ENCODE results near the gene TRIM33.
"Not testable (repeated sequence)": the region's sequence is repeated elsewhere in the genome, so short reads cannot be mapped to it uniquely, and the experiment has no call there.

TRIM33 gene

DNA sequence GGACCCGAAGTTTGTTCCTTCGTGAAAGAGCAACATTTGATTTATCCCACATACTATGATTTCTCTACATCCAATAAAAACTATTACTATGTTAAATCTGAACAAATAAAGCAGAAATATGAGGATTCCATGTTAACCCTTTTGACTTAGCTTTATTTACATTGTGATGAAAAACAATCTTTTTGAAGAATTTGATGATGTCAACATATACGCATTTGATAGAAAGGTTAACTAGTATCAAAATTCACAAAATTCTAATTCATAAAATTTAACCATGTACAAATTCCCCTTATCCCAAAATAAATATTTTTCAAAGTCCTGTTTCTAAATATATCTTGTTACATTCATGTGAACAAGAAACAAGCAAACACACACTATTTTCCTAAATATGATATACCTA is 74.2 kb downstream of the TRIM33 start:
- Histone ChIP-seq H3K27me3 (no peaks in the 10 kb centered on the region), H3K9me3 (no peaks in the 10 kb centered on the region), H3K9ac (no peak overlapping the region), H3K4me3 (no peak overlapping the region), H3K4me2 (no peak overlapping the region), H3K4me1 (no peaks in the 10 kb centered on the region), H4K20me1 (0 out of 2 replicates have a peak, but pooled peaks cover 7% of the 10 kb centered on the region), H3K27ac (no peak overlapping the region), H3K36me3 (peaks cover 73% of the 10 kb centered on the region)
- TF ChIP-seq Cebpa-rat (IDR thresholded peaks at IDR 0.05): no peak

GRCh38 chr1:114435088-114435715 is 75.8 kb downstream of the TRIM33 start:
- no peak overlapping the region for H3K4me3 ChIP-seq
- H3K9ac ChIP-seq: no peak overlapping the region
- TF ChIP-seq Cebpa-rat (IDR thresholded peaks at IDR 0.05): no peak
- no peaks in the 10 kb centered on the region for H3K9me3 ChIP-seq
- peaks cover 16% of the 10 kb centered on the region for H3K4me1 ChIP-seq
- H3K27ac ChIP-seq: no peak overlapping the region
- peaks cover 59% of the 10 kb centered on the region for H3K36me3 ChIP-seq
- H3K4me2 ChIP-seq: no peak overlapping the region
- H3K27me3 ChIP-seq: no peaks in the 10 kb centered on the region
- 0 out of 2 replicates have a peak, but pooled peaks cover 7% of the 10 kb centered on the region for H4K20me1 ChIP-seq

GRCh38 chr1:114431026-114431425 is 80.0 kb downstream of the TRIM33 start:
- no peak for TF ChIP-seq Cebpa-rat (IDR thresholded peaks at IDR 0.05)
- Histone ChIP-seq H3K9me3 (no peaks in the 10 kb centered on the region), H3K4me3 (no peak overlapping the region), H4K20me1 (peaks cover 19% of the 10 kb centered on the region; the same call in 1 of the 2 replicates), H3K9ac (no peak overlapping the region), H3K27me3 (no peaks in the 10 kb centered on the region), H3K36me3 (peaks cover 52% of the 10 kb centered on the region), H3K4me2 (no peak overlapping the region), H3K27ac (no peak overlapping the region), H3K4me1 (peaks cover 19% of the 10 kb centered on the region)

DNA sequence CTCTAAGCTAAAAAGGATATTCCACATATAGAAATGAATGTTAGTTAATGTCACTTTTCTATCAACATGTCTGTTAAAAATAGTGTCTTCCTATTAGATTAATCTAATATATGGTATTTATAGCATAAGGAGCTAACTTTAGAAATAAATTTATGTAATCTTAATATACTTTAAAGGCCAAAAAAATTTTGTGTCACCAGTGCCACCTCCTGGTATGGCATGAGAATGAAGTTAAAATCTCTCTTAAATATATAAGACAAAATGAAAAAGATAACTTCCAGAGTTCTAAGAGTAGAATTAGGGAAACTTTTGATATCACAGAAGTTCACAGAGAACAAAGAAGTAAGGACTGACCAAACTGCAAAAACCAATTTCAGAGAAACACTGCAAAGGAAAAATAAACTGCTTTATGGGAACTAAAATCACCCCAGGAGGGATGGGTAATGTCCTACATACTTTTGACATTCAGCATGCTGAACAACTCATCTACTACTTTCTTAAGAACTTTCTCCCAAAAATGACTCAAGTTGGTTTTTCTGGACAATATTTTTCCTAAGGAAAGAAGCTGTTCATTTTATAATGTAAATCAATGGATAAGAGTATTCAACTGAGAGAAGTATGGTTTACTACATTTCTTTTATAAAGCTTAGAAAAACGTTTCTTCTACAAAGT is 82.8 kb downstream of the TRIM33 start:
- Histone ChIP-seq H3K4me1 (peaks cover 19% of the 10 kb centered on the region), H3K27ac (no peak overlapping the region), H3K4me3 (no peak overlapping the region), H4K20me1 (peaks cover 19% of the 10 kb centered on the region; the same call in 1 of the 2 replicates), H3K36me3 (peaks cover 60% of the 10 kb centered on the region), H3K4me2 (no peak overlapping the region), H3K27me3 (no peaks in the 10 kb centered on the region), H3K9ac (no peak overlapping the region), H3K9me3 (no peaks in the 10 kb centered on the region)
- TF ChIP-seq Cebpa-rat (IDR thresholded peaks at IDR 0.05): no peak

GRCh38 chr1:114427612-114428011 is 83.4 kb downstream of the TRIM33 start:
- Histone ChIP-seq H3K27me3 (no peaks in the 10 kb centered on the region), H3K9me3 (no peaks in the 10 kb centered on the region), H4K20me1 (peaks cover 19% of the 10 kb centered on the region; the same call in 1 of the 2 replicates), H3K4me3 (no peak overlapping the region), H3K36me3 (peaks cover 63% of the 10 kb centered on the region), H3K4me1 (peaks cover 19% of the 10 kb centered on the region), H3K9ac (no peak overlapping the region), H3K4me2 (no peak overlapping the region), H3K27ac (no peak overlapping the region)
- TF ChIP-seq Cebpa-rat (IDR thresholded peaks at IDR 0.05): no peak

DNA sequence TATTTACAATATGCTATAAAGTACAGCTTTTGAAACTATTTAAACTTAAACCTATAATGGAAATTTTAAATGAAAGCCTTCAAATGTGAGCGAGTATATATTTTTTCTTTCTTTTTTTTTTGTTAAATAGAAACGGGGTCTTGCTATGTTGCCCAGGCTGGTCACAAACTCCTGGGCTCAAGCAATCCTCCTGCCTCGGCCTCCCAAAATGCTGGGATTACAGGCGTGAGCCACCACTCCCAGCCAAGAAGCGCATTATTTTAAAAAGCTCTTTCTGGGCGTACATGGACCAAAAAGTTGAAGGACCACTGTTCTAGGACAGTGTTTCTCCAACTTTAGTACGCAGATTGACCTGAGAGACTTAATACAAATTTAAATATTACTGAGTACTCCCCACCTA is 87.5 kb downstream of the TRIM33 start:
- peaks cover 93% of the 10 kb centered on the region for H3K36me3 ChIP-seq
- no peak overlapping the region for H3K27ac ChIP-seq
- no peaks in the 10 kb centered on the region for H3K27me3 ChIP-seq
- H3K4me3 ChIP-seq: no peak overlapping the region
- peaks cover 15% of the 10 kb centered on the region; the same call in 1 of the 2 replicates for H4K20me1 ChIP-seq
- no peaks in the 10 kb centered on the region for H3K4me1 ChIP-seq
- H3K9me3 ChIP-seq: 0 out of 2 replicates have a peak, but pooled peaks cover 8% of the 10 kb centered on the region
- H3K4me2 ChIP-seq: no peak overlapping the region
- no peak overlapping the region for H3K9ac ChIP-seq
- TF ChIP-seq Cebpa-rat (IDR thresholded peaks at IDR 0.05): no peak

- not testable (repeated sequence) for H3K9ac ChIP-seq, H3K27me3 ChIP-seq, H3K4me1 ChIP-seq, H3K4me2 ChIP-seq, H3K4me3 ChIP-seq, H4K20me1 ChIP-seq, H3K27ac ChIP-seq
- Histone ChIP-seq H3K9me3 (0 out of 2 replicates have a peak, but pooled peaks cover 10% of the 10 kb centered on the region), H3K36me3 (peaks cover 95% of the 10 kb centered on the region)
Observed at GRCh38 chr1:114418948-114419347, 92.1 kb downstream of the TRIM33 start.

DNA sequence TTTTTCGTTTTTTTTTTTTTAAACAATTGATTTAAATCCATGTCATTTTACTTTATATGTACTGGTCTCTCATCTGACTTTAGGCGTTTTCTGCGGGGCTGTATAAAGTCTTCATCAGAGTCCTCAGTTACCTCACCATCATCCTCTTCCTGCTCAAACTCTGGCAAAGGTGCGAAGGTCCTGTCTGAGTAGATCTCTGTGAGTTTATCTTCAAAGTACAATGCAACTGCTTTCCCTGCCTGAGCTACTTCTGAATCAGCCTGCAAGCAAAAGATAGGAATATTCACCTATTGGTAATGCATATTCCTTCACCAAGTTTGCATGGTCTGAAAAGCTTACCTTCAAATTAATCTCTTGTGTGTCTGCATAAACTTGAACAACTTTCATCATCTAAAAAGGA is 113.4 kb downstream of the TRIM33 start:
- Histone ChIP-seq H3K9ac (no peak overlapping the region), H4K20me1 (no peaks in the 10 kb centered on the region), H3K4me3 (no peak overlapping the region), H3K36me3 (peaks cover 75% of the 10 kb centered on the region), H3K4me1 (no peaks in the 10 kb centered on the region), H3K27me3 (no peaks in the 10 kb centered on the region), H3K9me3 (no peaks in the 10 kb centered on the region), H3K27ac (no peak overlapping the region), H3K4me2 (no peak overlapping the region)
- no peak for TF ChIP-seq Cebpa-rat (IDR thresholded peaks at IDR 0.05)

DNA sequence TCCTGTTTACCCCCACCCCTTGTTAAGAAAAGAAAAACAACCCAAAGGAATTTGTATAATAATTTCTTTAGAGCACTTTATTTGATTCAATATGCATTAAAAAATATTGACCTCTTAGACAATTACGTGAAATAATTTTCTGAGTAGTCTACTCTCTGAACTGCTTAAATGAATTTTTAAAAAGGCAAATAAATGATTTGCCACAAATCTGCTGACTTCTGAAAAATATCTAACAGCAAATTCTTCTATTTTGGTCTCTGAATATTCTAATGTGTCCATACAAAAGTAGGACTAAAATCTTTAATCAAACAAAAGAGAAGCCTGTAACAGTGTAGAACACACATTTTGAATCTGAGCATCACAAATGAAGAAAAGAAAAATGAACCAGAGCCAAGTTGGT is 115.1 kb downstream of the TRIM33 start:
- Histone ChIP-seq H3K36me3 (peaks cover 74% of the 10 kb centered on the region), H3K4me2 (no peak overlapping the region), H3K9ac (no peak overlapping the region), H4K20me1 (no peaks in the 10 kb centered on the region), H3K27ac (no peak overlapping the region), H3K27me3 (no peaks in the 10 kb centered on the region), H3K9me3 (no peaks in the 10 kb centered on the region), H3K4me3 (no peak overlapping the region), H3K4me1 (no peaks in the 10 kb centered on the region)
- no peak for TF ChIP-seq Cebpa-rat (IDR thresholded peaks at IDR 0.05)

GRCh38 chr1:114390960-114391359 is 120.0 kb downstream of the TRIM33 start:
- no peak overlapping the region for H3K4me3 ChIP-seq
- no peak overlapping the region for H3K9ac ChIP-seq
- H4K20me1 ChIP-seq: no peaks in the 10 kb centered on the region
- H3K36me3 ChIP-seq: peaks cover 62% of the 10 kb centered on the region
- no peaks in the 10 kb centered on the region for H3K27me3 ChIP-seq
- peaks cover 23% of the 10 kb centered on the region for H3K9me3 ChIP-seq
- no peak overlapping the region for H3K27ac ChIP-seq
- no peaks in the 10 kb centered on the region for H3K4me1 ChIP-seq
- no peak for TF ChIP-seq Cebpa-rat (IDR thresholded peaks at IDR 0.05)
- no peak overlapping the region for H3K4me2 ChIP-seq

Data from BLaER1 (cell line).